ENCODE measurements around the gene MED26. TPM values are rescaled to one million over a fixed set of nuclear protein-coding genes. Genes with fewer than 3 reads are reported as not detected.

The MED26 gene
- total and polyA plus RNA-seq, 2 of the 8 experiments (the other 6 are each of a cell fraction or from before 2014, with no cell fraction given): 5.3 to 10.7 TPM

GRCh38 chr19:16577531-16577985 lies 50.4 kb downstream of the MED26 start (continued):
- TF ChIP-seq CHD7 (IDR thresholded peaks at IDR 0.05; ENCODE audit: insufficient replicate concordance, low read length): no peak
- no peak for TF ChIP-seq BACH1 (IDR thresholded peaks at IDR 0.05; ENCODE audit: low read length)
- TF ChIP-seq KDM5A (IDR thresholded peaks at IDR 0.05; ENCODE audit: low read length): no peak

Data from H1 (cell line).